Stimulated activated CD4-positive, alpha-beta T cell treated with anti-CD3 and anti-CD28 coated beads, Interleukin-2, amount 100 ng/mL, for 24 hours (primary cell): ENCODE measurements around the gene AVPR1B.
"Not testable (repeated sequence)": the region's sequence is repeated elsewhere in the genome, so short reads cannot be mapped to it uniquely, and the experiment has no call there.

Experiments
- DNase-seq, 2 donors: peaks; one replicate each; pipeline ENCODE4 v3.0.0-alpha.2; 2020

The AVPR1B gene

GRCh38 chr1:206080026-206080820 is 37.0 kb downstream of the AVPR1B start:
- DNase-seq: no peak

GRCh38 chr1:206079135-206079534 is 38.1 kb downstream of the AVPR1B start:
- no peak for DNase-seq

- DNase-seq: no peak
These were observed 41.1 kb downstream of the AVPR1B start for GRCh38 chr1:206075786-206076755.

GRCh38 chr1:206074839-206075238 is 42.3 kb downstream of the AVPR1B start:
- DNase-seq: no peak

DNA sequence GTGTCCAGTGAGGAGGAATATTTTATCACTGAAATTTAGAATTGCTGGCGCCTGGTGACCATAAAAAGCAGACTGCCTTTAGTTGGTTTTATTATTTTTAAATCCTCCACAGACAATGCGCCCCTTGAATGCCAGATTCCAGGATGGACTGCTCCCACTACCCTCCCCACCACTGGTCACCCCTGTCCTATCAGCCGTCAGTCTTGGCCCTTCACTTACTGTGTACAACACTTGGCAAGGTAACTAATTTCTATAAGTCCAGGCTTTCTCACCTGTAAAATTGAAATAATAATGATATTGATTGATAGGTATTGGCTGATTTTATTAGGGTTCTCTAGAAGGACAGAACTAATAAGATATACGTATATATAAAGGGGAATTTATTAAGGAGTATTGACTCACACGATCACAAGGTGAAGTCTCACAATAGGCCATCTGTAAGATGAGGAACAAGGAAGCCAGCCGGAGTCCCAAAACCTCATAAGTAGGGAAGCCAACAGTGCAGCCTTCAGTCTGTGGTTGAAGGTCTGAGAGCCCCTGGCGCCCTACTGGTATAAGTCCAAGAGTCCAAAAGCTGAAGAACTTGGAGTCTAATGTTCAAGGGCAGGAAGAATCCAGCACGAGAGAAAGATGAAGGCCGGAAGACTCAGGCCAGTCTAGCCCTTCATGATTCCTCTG is 46.4 kb downstream of the AVPR1B start:
- DNase-seq: no peak

DNA sequence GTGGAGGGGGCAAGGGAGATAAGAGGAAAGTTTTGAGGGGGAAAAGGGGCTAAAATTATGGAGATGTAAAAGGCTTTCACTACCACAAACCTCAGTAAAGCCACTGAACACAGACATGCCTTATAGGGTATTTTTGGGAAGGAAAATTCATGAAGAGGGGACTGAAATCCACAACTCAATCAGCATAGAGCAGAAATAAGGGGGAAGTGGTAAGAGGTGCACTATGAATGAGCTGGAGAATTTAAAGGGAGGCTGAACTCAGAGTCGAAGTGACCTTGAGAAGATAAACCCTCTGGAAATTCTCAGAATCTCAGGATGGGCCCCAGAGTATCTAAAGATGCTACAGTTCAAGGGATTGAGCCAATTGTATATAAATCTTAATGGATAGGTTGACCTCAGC is 48.9 kb downstream of the AVPR1B start:
- DNase-seq: no peak

- no peak for DNase-seq
These were observed 49.5 kb downstream of the AVPR1B start for GRCh38 chr1:206067486-206068227.

GRCh38 chr1:206066479-206067171 is 50.6 kb downstream of the AVPR1B start:
- DNase-seq: no peak

DNA sequence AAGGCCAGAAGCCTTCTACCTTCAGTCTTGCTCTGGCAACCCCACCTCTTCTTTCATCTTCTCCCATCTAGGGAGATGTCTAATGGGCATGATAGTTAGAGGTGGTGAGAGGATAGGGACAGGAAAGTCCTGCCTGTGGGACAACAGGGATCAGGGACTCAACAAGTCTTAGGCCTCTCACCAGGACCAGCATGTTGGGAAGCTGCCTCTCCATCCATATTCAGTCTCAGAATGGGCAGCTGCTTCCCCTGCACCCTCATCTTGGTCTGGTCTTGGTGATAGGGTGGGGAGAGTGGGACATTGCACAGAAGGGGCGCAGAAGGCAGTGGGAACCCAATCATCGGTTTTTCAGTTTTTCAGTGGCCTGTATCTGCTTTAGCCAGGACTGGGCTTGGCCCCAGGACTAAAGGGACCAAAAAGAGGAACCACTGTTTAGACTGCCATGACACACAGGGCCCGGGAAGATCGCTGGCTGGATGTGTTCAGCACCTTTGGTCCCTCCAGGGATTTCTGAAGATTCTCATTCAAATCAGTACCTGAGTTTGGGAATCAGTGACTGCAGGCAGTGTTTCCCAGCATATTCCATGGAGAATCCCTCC is 51.5 kb downstream of the AVPR1B start:
- no peak for DNase-seq

GRCh38 chr1:206064501-206064900 is 52.7 kb downstream of the AVPR1B start:
- DNase-seq: not testable (repeated sequence)

DNA sequence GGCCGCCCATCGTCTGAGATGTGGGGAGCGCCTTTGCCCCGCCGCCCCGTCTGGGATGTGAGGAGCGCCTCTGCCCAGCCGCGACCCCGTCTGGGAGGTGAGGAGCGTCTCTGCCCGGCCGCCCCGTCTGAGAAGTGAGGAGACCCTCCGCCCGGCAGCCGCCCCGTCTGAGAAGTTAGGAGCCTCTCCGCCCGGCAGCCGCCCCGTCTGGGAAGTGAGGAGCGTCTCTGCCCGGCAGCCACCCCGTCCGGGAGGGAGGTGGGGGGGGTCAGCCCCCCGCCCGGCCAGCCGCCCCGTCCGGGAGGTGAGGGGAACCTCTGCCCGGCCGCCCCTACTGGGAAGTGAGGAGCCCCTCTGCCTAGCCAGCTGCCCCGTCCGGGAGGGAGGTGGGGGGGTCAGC is 53.2 kb downstream of the AVPR1B start:
- DNase-seq: not testable (repeated sequence)

DNA sequence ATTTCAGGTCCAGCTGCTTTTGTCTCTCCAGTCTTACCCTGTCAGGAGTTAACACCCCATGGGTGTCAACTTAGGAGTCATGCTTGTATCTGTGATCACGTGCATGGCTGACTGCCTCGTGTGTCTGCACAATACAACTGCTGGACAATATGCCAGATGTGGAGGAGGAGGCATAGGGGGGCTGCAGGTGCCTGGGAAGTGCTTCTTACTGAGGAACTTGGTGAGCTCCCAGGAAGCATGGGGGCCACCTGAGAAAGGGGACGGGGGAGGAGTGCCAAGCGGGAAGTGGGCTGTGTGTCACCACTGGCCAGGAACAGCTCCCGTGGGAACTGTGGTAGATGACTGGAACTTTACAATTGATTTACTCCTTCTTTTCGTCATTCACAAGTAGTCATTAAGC is 54.7 kb downstream of the AVPR1B start:
- DNase-seq: no peak

GRCh38 chr1:206060844-206061243 is 56.3 kb downstream of the AVPR1B start:
- DNase-seq: no peak
